ENCODE measurements around the gene CDC45.

GRCh38 chr22:19519041-19519926, 39.6 kb downstream of the CDC45 start:
- TF ChIP-seq CTCF (conservative IDR thresholded peaks at IDR 0.05; ENCODE audit: low read length) = no peak
- TF ChIP-seq EZH2phosphoT487 (IDR thresholded peaks at IDR 0.05; ENCODE audit: borderline replicate concordance, low read depth, low read length) = no peak
